Measurements from ENCODE around the gene CBLB.

DNA sequence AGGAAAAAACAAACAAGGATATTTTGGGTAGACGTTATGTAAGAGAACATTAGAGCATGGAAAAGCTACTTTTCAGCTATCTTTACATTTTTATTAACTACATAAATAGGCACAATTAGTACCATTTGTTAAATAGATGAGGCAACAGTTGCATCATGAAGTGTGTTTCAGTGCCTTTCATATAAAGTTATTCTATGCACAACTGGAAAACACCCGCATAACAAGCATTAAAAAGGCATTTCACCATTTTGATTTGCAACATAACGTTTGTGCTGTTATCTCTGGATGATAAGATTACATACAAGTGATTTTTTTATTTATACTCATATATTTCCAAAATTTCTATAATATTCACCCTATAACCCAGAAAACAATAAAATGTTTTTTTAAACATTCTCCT is 69.5 kb downstream of the CBLB start:
- TF ChIP-seq, protein P1, sequence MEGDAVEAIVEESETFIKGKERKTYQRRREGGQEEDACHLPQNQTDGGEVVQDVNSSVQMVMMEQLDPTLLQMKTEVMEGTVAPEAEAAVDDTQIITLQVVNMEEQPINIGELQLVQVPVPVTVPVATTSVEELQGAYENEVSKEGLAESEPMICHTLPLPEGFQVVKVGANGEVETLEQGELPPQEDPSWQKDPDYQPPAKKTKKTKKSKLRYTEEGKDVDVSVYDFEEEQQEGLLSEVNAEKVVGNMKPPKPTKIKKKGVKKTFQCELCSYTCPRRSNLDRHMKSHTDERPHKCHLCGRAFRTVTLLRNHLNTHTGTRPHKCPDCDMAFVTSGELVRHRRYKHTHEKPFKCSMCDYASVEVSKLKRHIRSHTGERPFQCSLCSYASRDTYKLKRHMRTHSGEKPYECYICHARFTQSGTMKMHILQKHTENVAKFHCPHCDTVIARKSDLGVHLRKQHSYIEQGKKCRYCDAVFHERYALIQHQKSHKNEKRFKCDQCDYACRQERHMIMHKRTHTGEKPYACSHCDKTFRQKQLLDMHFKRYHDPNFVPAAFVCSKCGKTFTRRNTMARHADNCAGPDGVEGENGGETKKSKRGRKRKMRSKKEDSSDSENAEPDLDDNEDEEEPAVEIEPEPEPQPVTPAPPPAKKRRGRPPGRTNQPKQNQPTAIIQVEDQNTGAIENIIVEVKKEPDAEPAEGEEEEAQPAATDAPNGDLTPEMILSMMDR (IDR thresholded peaks at IDR 0.05; ENCODE audit: borderline replicate concordance, extremely low read depth, low read length, poor library complexity, severe bottlenecking), result no peak
- TF ChIP-seq EZH2 (IDR thresholded peaks at IDR 0.05; ENCODE audit: borderline replicate concordance, low read depth, low read length, severe bottlenecking), result no peak
